Measurements from ENCODE around the gene STT3B.

Gene STT3B

GRCh38 chr3:31559872-31560534 is 27.3 kb downstream of the STT3B start:
- peaks cover 29% of the 10 kb centered on the region for H3K36me3 Mint-ChIP-seq
- H3K27ac Mint-ChIP-seq, result peak overlapping the region; percentile 81
- peaks cover 15% of the 10 kb centered on the region for H3K9me3 Mint-ChIP-seq
- H3K27me3 Mint-ChIP-seq, result no peaks in the 10 kb centered on the region
- H3K4me3 Mint-ChIP-seq, result peak overlapping the region; percentile 41
- peaks cover 91% of the 10 kb centered on the region for H3K4me1 Mint-ChIP-seq

GRCh38 chr3:31561891-31562290 is 29.2 kb downstream of the STT3B start:
- H3K27ac Mint-ChIP-seq, result peak overlapping the region; percentile 71

DNA sequence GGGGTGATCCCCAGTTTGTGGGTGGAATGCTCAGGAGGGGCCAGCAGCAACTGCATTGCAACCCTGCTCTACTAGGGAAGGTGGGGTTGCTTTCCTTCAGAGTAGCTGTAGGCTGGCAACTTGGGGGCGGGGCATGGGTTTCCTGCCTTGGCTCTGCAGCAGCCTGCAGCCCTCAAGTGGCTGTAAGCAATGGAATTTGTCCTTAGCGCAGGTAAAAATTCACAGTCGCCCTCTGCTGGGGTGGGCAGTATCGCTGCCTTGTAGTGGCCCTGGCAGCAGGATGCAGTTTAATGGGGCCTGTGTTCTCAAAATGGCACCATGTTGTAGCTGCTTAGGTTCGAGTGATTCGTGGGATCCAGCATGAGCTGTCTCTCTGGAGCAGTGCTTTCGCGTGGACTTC is 29.8 kb downstream of the STT3B start:
- Mint-ChIP-seq H3K27me3 (no peaks in the 10 kb centered on the region), H3K4me1 (peaks cover 89% of the 10 kb centered on the region), H3K9me3 (peaks cover 15% of the 10 kb centered on the region), H3K4me3 (no peak overlapping the region), H3K27ac (peak overlapping the region; percentile 15), H3K36me3 (peaks cover 21% of the 10 kb centered on the region)

More at GRCh38 chr3:31561891-31562290, 29.2 kb downstream of the STT3B start:
- Mint-ChIP-seq H3K27me3 (no peaks in the 10 kb centered on the region), H3K36me3 (peaks cover 24% of the 10 kb centered on the region), H3K4me3 (peak overlapping the region; percentile 47), H3K4me1 (peaks cover 88% of the 10 kb centered on the region), H3K9me3 (peaks cover 15% of the 10 kb centered on the region)

DNA sequence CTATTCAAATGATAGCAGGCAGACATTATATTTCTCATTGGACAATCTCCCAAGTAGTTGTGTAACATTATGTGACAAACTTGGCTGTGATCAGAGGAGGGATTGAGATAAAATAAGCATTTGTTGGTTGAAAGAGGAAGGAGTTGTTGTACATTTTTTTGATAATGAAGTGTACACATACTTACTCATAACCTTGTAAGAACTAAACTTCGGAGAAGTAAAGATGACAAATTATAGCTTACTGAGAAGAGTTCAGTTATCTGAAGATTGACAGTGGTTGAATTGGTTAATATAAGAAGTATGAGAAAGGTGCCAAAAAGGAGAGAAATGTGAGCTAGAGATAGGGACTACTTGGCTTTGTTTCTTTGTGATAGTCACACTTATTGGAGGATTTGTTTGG is 32.6 kb downstream of the STT3B start:
- H3K27ac Mint-ChIP-seq, result no peak overlapping the region
- H3K4me3 Mint-ChIP-seq, result peak overlapping the region; percentile 8
- peaks cover 4% of the 10 kb centered on the region for H3K9me3 Mint-ChIP-seq

GRCh38 chr3:31567036-31567435 is 34.3 kb downstream of the STT3B start:
- Mint-ChIP-seq H3K4me1 (peaks cover 90% of the 10 kb centered on the region), H3K27ac (no peak overlapping the region), H3K4me3 (no peak overlapping the region), H3K36me3 (peaks cover 4% of the 10 kb centered on the region), H3K27me3 (no peaks in the 10 kb centered on the region), H3K9me3 (no peaks in the 10 kb centered on the region)

More for the DNA sequence above, 32.6 kb downstream of the STT3B start:
- Mint-ChIP-seq H3K36me3 (peaks cover 9% of the 10 kb centered on the region), H3K4me1 (peaks cover 89% of the 10 kb centered on the region), H3K27me3 (no peaks in the 10 kb centered on the region)

DNA sequence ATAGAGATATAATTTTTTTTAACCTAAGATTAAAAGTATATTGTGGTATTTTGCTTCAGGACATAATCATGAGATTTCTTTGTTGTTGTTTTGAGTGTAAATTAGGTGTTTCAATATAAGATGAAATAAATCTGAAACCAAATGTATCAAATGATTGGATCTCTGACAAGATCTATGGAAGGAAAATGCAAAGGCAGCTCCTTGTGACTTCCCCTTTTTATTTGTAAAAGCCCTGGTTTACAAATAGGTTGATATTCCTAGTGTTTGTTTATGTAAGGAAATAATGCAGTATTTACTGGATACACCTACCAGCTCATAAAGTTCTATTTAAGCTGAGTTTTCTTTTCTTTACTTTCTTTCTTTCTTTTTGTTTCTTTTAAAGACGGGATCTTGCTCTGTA is 35.9 kb downstream of the STT3B start:
- H3K27me3 Mint-ChIP-seq, result no peaks in the 10 kb centered on the region
- no peaks in the 10 kb centered on the region for H3K9me3 Mint-ChIP-seq
- H3K36me3 Mint-ChIP-seq, result peaks cover 3% of the 10 kb centered on the region
- no peak overlapping the region for H3K4me3 Mint-ChIP-seq
- peaks cover 75% of the 10 kb centered on the region for H3K4me1 Mint-ChIP-seq
- H3K27ac Mint-ChIP-seq, result no peak overlapping the region

DNA sequence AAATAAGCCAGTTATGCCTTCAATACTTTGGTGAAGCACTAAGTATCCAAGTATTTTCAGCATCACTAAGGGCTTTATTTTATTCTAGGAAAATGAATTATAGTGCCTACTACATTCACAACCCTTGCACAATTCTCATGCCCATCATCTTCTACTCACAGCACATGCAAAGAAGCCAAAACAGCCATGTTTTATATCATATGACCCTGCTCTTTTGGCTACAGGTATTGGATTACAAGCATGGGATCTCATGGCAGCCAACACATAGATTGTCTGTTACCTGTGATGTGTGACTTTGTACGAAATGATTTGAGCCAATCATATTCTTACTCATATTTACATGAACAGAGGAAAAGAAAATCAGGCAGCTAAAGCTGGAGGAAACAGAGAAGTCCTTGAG is 38.6 kb downstream of the STT3B start:
- Mint-ChIP-seq H3K36me3 (peaks cover 3% of the 10 kb centered on the region), H3K9me3 (no peaks in the 10 kb centered on the region), H3K4me3 (no peak overlapping the region), H3K27me3 (no peaks in the 10 kb centered on the region), H3K27ac (peak overlapping the region; percentile 5), H3K4me1 (peaks cover 51% of the 10 kb centered on the region)

GRCh38 chr3:31572236-31573004 is 39.7 kb downstream of the STT3B start:
- Mint-ChIP-seq H3K27ac (no peak overlapping the region), H3K4me1 (peaks cover 40% of the 10 kb centered on the region), H3K9me3 (no peaks in the 10 kb centered on the region), H3K27me3 (no peaks in the 10 kb centered on the region), H3K36me3 (peaks cover 7% of the 10 kb centered on the region), H3K4me3 (no peak overlapping the region)

GRCh38 chr3:31573036-31573779 is 40.5 kb downstream of the STT3B start:
- Mint-ChIP-seq H3K27ac (no peak overlapping the region), H3K4me3 (no peak overlapping the region), H3K27me3 (no peaks in the 10 kb centered on the region), H3K9me3 (no peaks in the 10 kb centered on the region), H3K4me1 (peaks cover 34% of the 10 kb centered on the region), H3K36me3 (peaks cover 9% of the 10 kb centered on the region)

DNA sequence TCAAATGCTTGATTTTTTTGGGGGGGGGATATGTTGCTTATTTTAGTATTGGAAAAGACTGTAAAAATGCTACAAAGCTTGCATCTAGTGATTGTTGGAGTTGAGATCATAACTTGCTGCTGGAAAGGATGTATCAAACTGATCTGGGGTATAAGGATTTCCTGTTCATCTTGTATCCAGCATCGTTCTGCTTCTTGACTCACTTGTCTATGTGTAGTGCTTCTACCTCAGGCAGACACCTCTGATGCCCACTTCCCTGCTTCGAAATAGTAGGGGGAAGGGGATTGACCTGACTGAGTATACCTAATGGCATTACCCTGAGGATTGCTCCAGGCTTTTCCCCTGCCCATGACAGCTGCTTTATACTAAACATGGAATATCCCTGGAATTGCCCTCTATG is 42.7 kb downstream of the STT3B start:
- Mint-ChIP-seq H3K27ac (peak overlapping the region; percentile 36), H3K36me3 (peaks cover 12% of the 10 kb centered on the region), H3K9me3 (no peaks in the 10 kb centered on the region), H3K4me1 (peaks cover 18% of the 10 kb centered on the region), H3K4me3 (peak overlapping the region; percentile 20), H3K27me3 (no peaks in the 10 kb centered on the region)

- no peak overlapping the region for H3K4me3 Mint-ChIP-seq
- no peaks in the 10 kb centered on the region for H3K9me3 Mint-ChIP-seq
- H3K27me3 Mint-ChIP-seq, result no peaks in the 10 kb centered on the region
- H3K27ac Mint-ChIP-seq, result peak overlapping the region; percentile 60
- H3K36me3 Mint-ChIP-seq, result peaks cover 12% of the 10 kb centered on the region
- H3K4me1 Mint-ChIP-seq, result peaks cover 17% of the 10 kb centered on the region
Measured at GRCh38 chr3:31576521-31576920, 43.8 kb downstream of the STT3B start.

DNA sequence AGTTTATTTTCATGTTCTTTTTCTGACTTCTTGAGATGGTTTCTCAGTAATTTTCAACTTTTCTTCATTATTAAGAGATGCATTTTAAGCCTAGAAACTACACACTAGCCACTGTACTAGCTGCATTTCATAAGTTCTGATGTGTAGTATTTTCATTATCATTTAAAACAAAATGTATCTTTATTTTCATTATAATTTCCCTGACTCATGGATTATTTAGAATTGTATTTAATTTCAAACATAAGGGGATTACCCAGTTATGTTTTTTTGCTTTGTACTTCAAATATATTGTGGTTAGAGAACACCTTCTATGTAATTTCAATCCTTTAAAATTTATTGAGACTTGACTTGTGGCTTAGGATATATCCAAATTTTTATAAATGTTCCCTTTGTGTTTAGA is 44.5 kb downstream of the STT3B start:
- no peaks in the 10 kb centered on the region for H3K27me3 Mint-ChIP-seq
- no peaks in the 10 kb centered on the region for H3K9me3 Mint-ChIP-seq
- no peak overlapping the region for H3K4me3 Mint-ChIP-seq
- no peak overlapping the region for H3K27ac Mint-ChIP-seq
- peaks cover 18% of the 10 kb centered on the region for H3K36me3 Mint-ChIP-seq
- peaks cover 22% of the 10 kb centered on the region for H3K4me1 Mint-ChIP-seq

DNA sequence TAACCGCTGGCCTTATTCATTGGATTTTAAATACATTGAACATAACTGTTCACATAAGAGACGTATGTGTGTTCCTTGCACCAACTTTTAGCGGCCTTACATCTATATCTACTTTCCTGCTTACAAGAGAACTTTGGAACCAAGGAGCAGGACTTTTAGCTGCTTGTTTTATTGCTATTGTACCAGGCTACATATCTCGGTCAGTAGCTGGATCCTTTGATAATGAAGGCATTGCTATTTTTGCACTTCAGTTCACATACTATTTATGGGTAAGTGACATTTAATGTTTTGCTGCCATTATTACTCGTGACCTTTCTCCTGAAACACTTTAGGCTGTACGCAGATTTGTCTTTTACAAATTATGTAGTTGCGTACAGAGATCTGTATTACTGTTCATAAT is 47.1 kb downstream of the STT3B start:
- peaks cover 37% of the 10 kb centered on the region for H3K36me3 Mint-ChIP-seq
- no peaks in the 10 kb centered on the region for H3K27me3 Mint-ChIP-seq
- peaks cover 4% of the 10 kb centered on the region for H3K9me3 Mint-ChIP-seq
- H3K4me3 Mint-ChIP-seq, result no peak overlapping the region
- H3K4me1 Mint-ChIP-seq, result peaks cover 44% of the 10 kb centered on the region
- no peak overlapping the region for H3K27ac Mint-ChIP-seq

DNA sequence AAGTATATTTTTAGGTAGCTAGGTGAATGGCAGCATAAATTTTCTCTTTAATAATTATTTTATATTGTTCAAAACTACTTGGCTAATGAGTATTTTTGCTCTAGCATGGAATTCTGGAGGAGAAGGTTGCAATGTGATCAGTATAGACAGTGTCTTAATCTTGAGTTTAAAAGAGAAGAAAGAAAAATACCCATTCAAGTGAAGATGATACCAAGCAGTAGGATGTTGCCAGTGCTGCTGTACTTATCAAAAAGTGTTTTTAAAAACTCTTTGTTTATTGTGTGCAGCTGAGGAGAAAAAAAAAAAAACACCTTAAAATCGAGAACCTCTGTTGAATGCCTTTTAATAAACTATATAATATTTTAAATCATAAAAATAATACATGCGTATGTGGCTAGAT is 47.9 kb downstream of the STT3B start:
- Mint-ChIP-seq H3K9me3 (peaks cover 6% of the 10 kb centered on the region), H3K36me3 (peaks cover 42% of the 10 kb centered on the region), H3K27ac (no peak overlapping the region), H3K4me3 (no peak overlapping the region), H3K27me3 (no peaks in the 10 kb centered on the region), H3K4me1 (peaks cover 51% of the 10 kb centered on the region)

- Mint-ChIP-seq H3K4me1 (peaks cover 61% of the 10 kb centered on the region), H3K36me3 (peaks cover 49% of the 10 kb centered on the region), H3K9me3 (peaks cover 8% of the 10 kb centered on the region), H3K27me3 (no peaks in the 10 kb centered on the region), H3K27ac (peak overlapping the region; percentile 81), H3K4me3 (peak overlapping the region; percentile 39)
Measured at GRCh38 chr3:31581660-31582059, 48.9 kb downstream of the STT3B start.

DNA sequence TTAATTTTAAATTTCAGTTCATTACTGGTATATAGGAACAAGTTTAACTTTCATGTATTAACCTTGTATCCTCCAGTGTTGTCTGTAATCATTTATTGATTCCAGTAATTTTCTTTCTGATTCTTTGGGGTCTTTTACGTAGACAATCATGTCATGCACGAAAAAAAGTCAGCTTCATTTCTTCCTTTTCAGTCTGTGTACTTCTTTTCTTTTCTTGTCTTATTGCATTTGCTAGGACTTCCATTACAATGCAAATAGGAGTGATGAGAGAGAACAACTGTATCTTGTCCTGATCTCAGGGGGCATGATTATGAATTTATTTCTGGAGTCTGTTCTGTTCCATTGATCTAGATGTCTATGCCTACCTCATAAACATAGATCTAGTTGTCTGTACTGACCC is 56.5 kb downstream of the STT3B start:
- Mint-ChIP-seq H3K36me3 (peaks cover 80% of the 10 kb centered on the region), H3K4me1 (peaks cover 65% of the 10 kb centered on the region), H3K27ac (no peak overlapping the region), H3K27me3 (no peaks in the 10 kb centered on the region), H3K4me3 (no peak overlapping the region), H3K9me3 (peaks cover 24% of the 10 kb centered on the region)

Data from activated naive CD4-positive, alpha-beta T cell treated with anti-CD3 and anti-CD28 coated beads, Interleukin-2, amount 50 U/mL, for 24 hours (primary cell).